Measurements from ENCODE around the gene CYBC1.

CYBC1 gene

DNA sequence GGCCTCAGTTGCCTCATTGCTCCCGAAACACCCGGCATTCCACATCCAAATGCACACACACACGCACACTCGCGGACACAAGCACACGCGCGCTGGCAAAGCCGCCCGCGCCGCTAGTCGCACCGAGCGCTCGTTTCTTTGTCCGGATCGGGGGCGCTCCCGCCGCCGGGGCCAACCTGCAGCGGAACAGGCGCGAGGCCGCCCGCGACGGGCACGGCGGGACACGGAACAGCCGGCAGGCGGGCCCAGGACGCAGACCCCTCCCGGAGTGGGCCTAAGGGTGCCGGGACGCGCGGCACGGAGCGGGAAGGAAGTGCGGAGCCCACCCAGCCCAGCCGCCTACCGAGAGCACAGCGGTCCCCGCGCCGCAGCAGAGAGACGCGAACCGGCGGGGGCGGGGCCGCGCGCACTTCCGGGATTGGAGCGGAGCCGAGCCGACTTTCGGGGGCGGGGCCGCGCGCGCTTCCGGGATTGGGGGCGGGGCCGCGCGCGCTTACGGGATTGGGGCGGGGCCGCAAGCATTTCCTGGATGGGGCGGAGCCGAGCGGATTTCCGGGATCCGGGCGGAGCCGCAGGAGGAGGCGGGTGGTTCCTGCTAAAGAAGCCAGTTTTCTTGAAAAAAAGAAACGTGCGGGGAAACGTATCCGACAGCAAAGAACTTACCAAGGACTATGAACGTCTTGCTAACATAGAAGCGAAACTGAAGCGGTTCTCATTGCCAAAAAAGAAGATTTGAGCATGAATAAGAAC lies at the start of gene CYBC1:
CYBC1 (minus strand) TSS at position 396 of the 750 bp plus-strand sequence. CDS start 1,498 bp downstream, outside the sequence.
- peak; percentile 92 for DNase-seq

DNA sequence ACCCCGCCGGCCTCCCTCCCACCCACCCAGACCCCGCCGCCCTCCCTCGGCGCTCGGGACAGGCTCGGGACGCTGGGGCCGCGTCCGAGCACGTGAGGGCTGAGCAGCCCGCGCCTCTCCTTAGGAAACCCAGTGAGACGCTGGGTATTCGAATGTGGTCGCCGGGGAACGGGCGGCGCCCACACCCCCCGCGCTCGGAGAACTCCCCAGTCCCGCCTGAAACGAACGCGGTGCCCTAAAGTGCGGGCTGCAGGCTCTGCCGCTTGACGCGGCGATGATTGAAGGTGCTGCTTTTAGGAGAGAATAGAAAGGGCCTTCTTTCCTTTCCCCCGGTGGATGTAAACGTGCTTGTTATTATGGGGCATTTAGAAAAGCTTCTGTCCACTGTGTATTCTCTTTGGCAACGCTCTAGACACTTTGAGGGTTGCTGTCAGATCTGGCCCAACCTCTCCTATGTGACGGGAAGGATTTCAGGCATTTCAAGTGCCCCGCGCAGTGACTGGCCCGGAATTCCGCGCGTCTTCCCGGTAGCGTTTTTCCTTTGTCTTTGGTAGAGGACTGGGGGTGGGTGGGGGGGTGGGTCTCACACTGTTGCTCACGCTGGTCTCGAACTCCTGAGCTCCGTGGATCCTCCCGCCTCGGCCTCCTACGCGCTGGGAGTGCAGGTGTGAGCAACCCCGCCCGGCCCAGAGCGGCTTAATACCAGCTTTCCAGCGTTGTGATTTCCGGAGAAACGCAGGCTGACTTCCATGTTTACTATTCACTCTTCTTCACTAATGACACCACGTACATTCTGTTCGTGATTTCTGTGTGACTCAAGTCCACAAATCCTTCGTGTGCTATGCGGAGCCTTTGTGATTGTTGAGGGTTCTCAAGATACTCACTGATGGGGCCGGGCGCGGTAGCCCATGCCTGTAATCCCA lies 47.2 kb upstream of the CYBC1 start:
- peak; percentile 52 for DNase-seq

DNA sequence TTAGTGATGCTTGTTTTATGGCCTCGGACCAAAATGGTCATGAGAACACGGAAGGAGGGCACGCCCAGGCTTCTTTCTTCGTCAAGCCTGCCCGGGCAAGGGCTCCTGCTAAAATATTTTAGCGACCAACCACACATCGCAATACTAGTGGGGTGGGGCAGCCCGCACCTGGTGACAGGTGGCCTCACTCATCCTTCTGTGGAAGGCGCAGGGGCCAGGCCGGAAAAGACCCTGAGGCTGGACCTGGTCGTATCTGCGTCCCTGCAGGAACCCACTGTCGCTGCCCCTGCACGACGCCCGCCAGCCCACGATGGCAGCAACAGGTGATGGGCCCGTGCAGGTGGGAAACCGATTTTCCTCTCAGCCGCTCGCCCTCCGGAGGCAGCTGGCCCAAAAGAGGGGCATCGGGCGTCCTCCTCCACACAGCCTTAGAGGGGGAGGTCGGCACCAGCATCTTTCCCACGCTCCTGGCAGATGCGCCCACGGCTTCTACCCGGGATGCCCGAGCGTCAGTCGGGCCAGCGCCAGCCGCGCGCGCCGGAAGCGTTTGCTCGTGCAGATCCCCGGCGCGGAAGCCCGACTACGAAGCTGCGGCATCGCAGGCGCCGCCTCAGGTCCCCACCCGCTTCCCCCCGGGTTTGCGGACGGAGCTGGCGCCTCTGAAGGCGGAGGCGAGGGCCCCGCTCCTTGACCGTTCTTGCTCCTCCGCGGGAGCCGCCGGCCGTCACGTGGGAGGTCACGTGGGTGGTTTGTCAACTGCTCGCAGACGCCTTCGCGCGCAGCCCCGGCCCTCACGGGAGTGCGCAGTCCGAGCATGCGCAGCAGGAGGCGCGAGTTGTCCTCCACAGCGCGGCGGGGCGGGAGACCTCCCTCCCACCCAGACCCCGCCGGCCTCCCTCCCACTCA lies 46.2 kb upstream of the CYBC1 start:
- DNase-seq = peak; percentile 87

DNA sequence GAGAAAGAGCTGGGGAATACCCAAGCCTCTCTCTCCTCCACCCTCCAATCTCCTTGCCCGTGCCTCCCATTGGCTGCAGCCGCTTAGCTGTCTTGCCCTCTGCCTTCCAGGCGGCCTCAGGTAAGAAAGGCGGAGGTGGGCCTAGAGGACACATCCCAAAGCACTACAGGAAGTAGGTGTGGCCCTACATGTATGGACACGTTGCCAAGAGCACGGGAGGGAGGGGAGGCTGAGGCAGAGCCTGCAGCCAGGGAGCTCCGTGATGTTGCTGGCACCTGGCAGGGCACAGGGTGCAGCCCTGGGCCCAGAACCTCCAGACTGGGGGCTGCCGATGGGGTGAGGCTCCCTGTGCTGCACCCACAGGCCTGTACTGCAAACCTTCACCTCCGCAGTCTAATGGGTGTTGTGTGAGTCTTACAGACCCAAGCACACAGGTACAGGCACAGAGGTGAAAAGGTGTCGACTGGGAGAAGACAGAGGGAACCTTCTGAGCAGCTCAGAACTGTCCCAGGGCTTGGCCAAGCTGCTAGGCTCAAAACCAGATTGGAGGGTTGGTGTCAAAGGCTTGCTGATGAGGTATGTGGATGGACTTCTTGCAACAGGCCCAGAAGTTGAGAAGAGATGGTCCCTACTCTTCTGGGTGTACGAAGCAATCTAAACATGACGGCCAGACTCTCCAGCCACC lies 45.4 kb upstream of the CYBC1 start:
- no peak for DNase-seq

- DNase-seq = peak; percentile 79
Observed at GRCh38 chr17:82494236-82495055, 43.9 kb upstream of the CYBC1 start.

DNA sequence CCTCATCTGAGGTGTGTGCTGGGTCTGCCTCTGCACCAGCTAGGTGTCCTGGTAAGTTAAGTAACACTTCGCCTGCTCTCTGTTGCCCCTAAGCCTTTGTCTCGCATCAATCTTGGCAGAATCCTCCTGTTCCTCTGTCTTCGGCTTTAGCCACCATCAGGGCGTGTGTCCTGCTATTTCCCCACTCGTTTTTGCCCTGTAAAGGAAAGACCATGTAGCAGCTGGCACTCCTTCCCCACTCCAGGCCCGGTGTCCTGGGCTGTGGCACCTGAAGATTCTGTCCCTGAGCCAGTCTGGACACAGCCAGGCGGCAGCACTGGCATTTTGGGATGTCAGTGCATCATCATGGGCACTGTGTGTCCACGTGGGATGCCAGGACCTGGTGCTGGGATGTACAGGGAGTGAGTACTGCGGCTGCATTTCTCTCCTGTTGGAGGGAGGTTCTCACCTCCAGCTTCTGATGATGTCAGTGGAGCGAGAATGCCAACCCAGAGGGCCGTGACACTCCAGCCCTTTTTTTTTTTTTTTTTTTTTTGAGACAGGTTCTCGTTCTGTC lies 42.8 kb upstream of the CYBC1 start:
- DNase-seq = no peak

DNA sequence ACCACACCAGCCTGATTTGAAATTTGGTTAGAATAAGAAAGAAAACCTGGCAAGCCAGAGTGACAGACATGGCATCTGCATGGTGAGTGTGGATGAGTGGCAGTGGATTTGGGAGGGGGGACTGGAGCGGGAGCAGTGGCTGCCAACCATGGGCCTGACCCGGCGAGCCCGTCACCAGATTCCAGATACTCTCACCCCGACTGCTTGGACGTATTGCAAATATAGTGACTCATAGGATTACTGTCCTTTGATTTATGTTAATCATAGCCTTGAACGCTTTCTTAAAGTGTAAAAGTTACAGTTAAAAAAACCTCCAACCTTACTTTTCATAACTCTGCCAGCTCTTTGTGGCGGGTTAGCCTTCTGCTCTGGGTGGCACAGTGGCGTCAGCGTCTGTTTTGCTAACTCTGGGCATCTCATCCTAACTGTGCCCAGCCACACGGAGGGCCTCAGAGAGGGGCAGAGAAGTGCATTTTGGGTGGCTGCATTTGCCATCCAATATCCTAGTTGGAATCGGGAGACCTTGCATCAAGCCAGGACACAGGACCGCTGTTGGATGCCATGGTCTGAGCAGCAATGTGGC lies 42.2 kb upstream of the CYBC1 start:
- DNase-seq = no peak

GRCh38 chr17:82491533-82491932 lies 41.0 kb upstream of the CYBC1 start:
- DNase-seq = no peak

DNA sequence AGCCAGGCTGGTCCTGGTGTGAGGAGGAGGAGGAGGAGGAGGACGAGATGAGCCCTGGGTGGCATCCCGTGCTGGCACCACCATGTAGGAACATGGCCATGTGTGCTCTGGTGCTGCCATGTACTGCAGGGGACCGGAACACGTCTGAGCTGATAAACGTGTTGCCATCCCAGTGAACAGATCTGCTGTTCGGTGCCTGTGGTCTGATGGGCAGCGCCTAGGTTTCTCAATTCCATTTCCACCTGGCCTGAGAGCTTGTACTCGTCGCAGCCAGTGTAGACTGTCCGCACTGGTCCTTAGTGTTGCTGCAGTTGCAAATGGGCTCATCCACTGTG lies 40.6 kb upstream of the CYBC1 start:
- no peak for DNase-seq

DNA sequence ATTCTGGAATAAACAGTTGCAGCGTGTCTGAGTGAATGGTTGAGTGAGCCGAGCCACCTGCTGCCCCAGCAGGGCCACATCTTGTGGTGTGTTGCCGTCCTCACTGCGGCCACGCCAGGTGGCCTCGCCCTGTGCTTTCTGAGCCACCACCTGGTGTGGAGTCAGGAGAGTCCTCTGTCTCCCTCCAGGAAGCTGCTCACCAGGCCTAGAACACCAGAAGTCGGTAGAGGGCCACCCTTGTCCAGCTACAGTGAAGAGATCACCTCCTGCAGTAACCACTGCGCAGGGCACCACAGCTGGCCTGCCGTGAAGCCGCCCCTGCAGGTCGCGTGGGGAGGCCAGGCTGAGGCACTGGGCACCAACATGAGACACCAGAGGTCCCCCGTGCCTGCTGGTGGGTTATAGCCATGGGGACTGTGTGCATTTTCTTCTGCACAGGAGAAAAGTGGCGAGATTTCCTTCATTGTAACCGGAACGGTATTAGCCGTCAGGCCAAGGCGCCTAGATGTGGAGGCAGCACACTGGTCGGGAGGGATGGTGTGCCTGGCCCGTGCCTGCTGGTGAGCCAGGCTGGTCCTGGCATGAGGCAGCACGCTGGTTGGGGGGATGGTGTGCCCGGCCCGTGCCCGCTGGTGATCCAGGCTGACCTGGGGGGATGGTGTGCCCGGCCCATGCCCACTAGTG lies 40.1 kb upstream of the CYBC1 start:
- no peak for DNase-seq

- no peak for DNase-seq
Observed at GRCh38 chr17:82489851-82490511, 39.4 kb upstream of the CYBC1 start.

- no peak for DNase-seq
Observed at GRCh38 chr17:82489117-82489516, 38.6 kb upstream of the CYBC1 start.

DNA sequence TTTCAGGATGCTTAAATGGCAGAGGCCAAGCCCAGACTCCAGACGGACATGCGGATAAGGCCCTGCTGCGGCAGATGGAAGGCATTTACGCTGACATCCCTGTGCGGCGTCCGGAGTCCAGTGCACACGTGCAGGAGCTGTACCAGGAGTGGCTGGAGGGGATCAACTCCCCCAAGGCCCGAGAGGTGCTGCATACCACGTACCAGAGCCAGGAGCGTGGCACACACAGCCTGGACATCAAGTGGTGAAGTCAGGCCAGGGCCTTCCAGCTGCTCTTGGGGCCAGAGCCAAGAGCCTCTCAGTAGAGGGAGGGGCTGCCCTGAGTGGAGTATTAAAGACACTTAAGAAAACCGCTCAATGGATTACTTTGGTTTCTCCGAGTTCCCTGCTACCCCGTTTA lies 37.4 kb upstream of the CYBC1 start:
- DNase-seq = no peak

- DNase-seq = no peak
Observed at GRCh38 chr17:82486231-82487094, 35.9 kb upstream of the CYBC1 start.

- DNase-seq = no peak
Observed at GRCh38 chr17:82483836-82484235, 33.3 kb upstream of the CYBC1 start.

DNA sequence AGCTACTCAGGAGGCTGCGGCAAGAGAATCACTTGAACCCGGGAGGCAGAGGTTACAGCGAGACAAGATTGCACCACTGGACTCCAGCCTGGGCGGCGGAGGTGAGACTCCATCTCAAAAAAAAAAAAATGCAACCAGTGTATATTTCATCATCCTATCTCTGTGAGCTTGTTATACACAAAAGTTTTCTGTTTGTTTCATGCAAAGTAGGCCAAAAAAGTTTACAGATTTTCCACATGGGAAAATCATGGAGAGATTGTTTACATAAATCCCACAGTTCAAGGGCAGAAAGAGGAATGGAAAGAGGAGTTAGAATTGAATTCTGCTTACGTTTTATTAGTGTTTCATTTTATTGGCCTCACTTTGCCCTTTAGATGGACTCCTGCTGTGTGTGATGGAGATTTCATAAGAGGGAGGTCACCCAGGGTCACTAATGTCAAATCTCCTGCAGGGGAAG lies 32.7 kb upstream of the CYBC1 start:
- no peak for DNase-seq

- DNase-seq = no peak
Observed at GRCh38 chr17:82480318-82480717, 29.8 kb upstream of the CYBC1 start.

DNA sequence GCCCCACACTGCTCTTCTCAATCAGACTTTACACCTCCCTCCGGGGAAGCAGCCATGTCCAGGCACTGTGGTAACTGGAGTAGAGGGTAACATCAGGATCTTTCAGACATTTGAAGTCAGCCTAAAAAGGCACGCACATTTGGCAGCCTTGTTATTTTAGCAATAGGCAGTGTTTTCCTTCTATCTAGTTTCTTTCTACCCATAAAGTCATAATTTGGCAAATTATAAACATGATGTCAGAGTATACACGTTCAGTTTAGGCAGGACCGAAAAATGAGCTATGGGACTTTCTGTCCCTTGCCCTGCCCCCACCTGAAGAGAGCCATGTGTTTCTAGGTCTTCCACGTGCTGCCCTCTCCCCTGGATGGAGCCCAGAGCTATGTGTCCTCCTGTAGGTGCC lies 29.1 kb upstream of the CYBC1 start:
- DNase-seq = no peak

GRCh38 chr17:82477934-82478333 lies 27.4 kb upstream of the CYBC1 start:
- DNase-seq = no peak

Measured in stimulated activated naive CD4-positive, alpha-beta T cell treated with Interleukin-2 at 50 U/mL for 16 hours (primary cell).